ENCODE measurements around the gene SCYGR2.

The SCYGR2 gene

GRCh38 chr2:227612546-227613271 lies 14.0 kb downstream of the SCYGR2 start:
- DNase-seq (ENCODE audit: low read depth in 2 of 2) = no peak

GRCh38 chr2:227613272-227613660 lies 14.6 kb downstream of the SCYGR2 start:
- no peak for DNase-seq (ENCODE audit: low read depth in 2 of 2)

GRCh38 chr2:227614246-227614645 lies 15.6 kb downstream of the SCYGR2 start:
- DNase-seq (ENCODE audit: low read depth in 2 of 2) = no peak

- no peak for DNase-seq (ENCODE audit: low read depth in 2 of 2)
These were observed 16.0 kb downstream of the SCYGR2 start, which contains the start of gene SCYGR3 for GRCh38 chr2:227614740-227615139. Gene SCYGR3, minus strand, starts transcription at chr2:227614840. Its CDS starts 0 bp downstream, at chr2:227614840.

- DNase-seq (ENCODE audit: low read depth in 2 of 2) = no peak
These were observed 16.5 kb downstream of the SCYGR2 start for GRCh38 chr2:227615181-227615580.

- DNase-seq (ENCODE audit: low read depth in 2 of 2) = no peak
These were observed 17.2 kb downstream of the SCYGR2 start for GRCh38 chr2:227615906-227616305.

- DNase-seq (ENCODE audit: low read depth in 2 of 2) = no peak
These were observed 17.9 kb downstream of the SCYGR2 start for GRCh38 chr2:227616631-227617030.

- no peak for DNase-seq (ENCODE audit: low read depth in 2 of 2)
These were observed 18.9 kb downstream of the SCYGR2 start, which contains the start of gene SCYGR4 for GRCh38 chr2:227617316-227618230. Gene SCYGR4, plus strand, starts transcription at chr2:227617498. Its CDS starts 0 bp downstream, at chr2:227617498.

GRCh38 chr2:227623226-227623625 lies 24.5 kb downstream of the SCYGR2 start:
- DNase-seq (ENCODE audit: low read depth in 2 of 2) = no peak

GRCh38 chr2:227625420-227625819 lies 26.7 kb downstream of the SCYGR2 start:
- DNase-seq (ENCODE audit: low read depth in 2 of 2) = no peak

- DNase-seq (ENCODE audit: low read depth in 2 of 2) = no peak
These were observed 28.0 kb downstream of the SCYGR2 start for GRCh38 chr2:227626580-227627151.

- DNase-seq (ENCODE audit: low read depth in 2 of 2) = no peak
These were observed 29.1 kb downstream of the SCYGR2 start for GRCh38 chr2:227627769-227628168.

GRCh38 chr2:227629435-227629834 lies 30.7 kb downstream of the SCYGR2 start:
- no peak for DNase-seq (ENCODE audit: low read depth in 2 of 2)

- no peak for DNase-seq (ENCODE audit: low read depth in 2 of 2)
These were observed 31.6 kb downstream of the SCYGR2 start for GRCh38 chr2:227630322-227630721.

- DNase-seq (ENCODE audit: low read depth in 2 of 2) = no peak
These were observed 34.1 kb downstream of the SCYGR2 start for GRCh38 chr2:227632827-227633226.

GRCh38 chr2:227634201-227634600 lies 35.5 kb downstream of the SCYGR2 start:
- no peak for DNase-seq (ENCODE audit: low read depth in 2 of 2)

GRCh38 chr2:227642656-227643055 lies 44.0 kb downstream of the SCYGR2 start:
- DNase-seq (ENCODE audit: low read depth in 2 of 2) = no peak

- DNase-seq (ENCODE audit: low read depth in 2 of 2) = no peak
These were observed 45.4 kb downstream of the SCYGR2 start for GRCh38 chr2:227643990-227644551.
